Stimulated activated CD4-positive, alpha-beta T cell treated with anti-CD3 and anti-CD28 coated beads, Interleukin-12 subunit alpha, Interleukin-12 subunit beta, amount 100 ng/mL, for 48 hours (primary cell): Measurements from ENCODE around the gene ALKAL2.
"Not testable (repeated sequence)": the region's sequence is repeated elsewhere in the genome, so short reads cannot be mapped to it uniquely, and the experiment has no call there.

Experiments
- DNase-seq, 3 donors: peaks; one replicate each; pipeline ENCODE4 v3.0.0-alpha.2; 2020; ENCODE audit warnings: low read depth in 2 of 3, low spot score in 1 of 3

ALKAL2 gene, protein sequence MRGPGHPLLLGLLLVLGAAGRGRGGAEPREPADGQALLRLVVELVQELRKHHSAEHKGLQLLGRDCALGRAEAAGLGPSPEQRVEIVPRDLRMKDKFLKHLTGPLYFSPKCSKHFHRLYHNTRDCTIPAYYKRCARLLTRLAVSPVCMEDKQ

DNA sequence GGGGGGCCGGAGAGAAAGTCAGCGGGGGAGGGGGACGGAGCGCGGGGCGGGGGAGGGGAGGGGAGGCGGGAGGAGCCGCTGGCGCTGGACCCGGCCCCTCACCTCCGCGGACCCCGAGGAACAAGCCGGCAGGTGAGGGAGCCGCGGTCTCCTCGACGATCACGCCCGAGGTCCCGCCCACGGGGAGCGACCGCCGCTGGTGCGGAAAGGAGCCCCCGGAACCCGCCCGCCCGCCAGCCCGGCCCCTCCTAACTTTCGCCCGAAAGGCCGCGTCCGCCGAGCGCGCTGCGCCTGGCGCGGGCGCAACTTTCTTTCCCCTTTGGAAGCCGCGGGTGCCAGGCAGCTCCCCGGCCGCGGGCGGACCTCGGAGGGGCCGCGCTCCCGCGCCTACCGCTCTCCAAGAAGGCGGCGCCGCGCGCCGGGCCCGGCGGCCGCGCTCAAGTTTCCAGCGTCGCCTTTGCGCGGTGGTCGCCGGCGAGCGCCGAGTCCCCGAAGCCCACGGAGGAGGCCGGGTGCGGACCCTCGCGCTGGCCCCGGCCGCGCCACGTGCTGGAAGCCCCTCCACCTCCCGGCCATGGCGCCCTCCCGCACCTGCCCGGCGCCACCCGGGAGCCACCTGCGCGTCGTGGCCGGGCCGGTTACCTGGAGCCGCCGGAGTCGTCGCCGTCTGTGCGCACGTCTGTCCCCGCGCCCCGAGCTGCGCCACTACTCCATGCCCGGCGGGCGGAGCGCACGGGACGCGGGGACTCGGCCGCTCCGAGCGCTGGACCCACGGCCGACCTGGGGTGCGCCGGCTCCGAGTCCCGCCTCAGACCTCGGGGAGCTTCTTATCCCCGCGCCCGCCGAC, at the start of gene ALKAL2:
Gene ALKAL2 (minus strand): TSS at position 181 of the 847 bp plus-strand sequence. CDS start 256 bp downstream, outside the sequence.
- DNase-seq, result no peak

DNA sequence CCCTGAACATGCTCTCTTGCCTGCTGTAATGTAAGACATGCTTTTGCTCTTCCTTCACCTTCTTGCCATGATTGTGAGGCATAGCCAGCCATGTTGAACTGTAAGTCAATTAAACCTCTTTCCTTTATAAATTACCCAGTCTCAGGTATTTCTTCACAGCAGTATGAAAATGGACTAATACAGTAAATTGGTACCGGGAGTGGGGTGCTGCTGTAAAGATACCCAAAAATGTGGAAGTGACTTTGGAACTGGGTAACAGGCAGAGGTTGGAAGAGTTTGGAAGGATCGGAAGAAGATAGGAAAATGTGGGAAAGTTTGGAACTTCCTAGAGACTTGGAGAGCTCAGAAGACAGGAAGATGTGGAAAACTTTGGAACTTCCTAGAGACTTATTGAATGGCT, 49.1 kb upstream of the ALKAL2 start:
- not testable (repeated sequence) for DNase-seq

DNA sequence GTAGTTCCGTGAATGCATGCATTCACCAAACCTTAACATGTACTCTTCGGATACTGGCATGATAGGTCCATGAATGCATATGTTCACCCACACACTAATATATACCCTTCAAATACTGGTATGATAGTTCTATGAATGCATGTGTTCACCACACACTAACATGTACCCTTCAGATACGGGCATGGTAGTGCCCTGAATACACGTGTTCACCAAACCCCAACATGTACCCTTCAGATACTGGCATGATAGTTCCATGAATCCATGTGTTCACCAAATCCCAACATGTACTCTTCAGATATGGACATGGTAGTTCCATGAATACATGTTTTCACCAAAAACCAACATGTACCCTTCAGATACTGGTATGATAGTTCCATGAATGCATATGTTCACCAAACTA, 48.5 kb upstream of the ALKAL2 start:
- no peak for DNase-seq

DNA sequence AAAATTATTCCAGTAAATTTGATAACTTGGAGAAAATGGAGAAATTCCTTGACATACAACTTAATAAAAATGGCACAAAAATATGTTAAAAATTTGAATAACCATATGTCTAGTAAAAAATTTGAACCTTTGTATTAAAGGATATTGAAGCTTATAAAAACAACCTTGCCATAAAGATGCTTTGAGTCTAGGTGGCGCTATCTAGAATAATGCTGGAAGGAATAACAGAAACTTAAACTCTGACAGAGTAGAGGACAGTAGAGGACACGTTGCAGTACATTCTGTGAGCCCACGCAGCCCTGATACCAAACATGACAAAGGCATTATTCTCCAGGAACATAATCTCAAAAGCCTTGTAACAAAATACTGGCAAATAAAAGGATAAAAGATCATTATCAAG, 44.7 kb upstream of the ALKAL2 start:
- no peak for DNase-seq

DNA sequence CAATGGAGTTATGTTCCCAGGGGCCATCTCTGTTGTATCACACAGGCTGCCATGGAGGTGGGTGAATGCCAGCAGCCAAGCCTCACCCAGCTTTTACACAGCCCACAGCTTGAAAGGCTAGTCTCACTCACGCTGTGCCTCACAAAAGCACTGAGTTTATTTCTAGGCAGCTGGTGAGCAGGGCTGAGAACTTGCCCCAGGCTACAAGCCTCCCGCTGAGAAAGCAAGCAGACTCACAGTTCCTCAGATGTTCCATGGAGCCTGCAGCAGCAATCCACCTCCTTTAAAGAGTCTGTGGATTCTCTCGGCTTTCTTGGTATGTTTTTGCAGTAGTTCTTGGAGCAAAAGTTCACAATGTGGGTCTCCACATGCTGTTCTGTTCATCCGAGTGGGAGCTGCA, 40.9 kb upstream of the ALKAL2 start:
- no peak for DNase-seq

DNA sequence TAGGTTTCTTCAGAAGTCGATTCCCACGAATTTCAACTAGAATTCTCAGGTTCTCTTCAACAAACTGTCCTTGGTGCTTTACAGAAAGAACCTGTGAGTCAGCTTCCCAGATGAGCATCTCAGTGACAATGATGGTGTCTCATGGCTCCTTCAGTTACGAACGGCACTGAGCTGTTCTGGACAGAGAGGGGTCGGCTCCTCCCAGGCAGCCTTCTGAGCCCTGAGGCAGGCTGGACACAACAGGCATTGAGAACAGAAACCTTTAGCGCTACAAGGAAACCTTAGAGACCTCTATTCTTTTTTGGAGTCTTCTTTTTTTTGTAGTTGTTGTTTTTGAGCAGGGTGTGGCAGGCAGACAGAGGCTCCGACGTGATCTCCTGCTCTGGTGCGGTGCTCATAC, 35.1 kb upstream of the ALKAL2 start:
- DNase-seq, result no peak

DNA sequence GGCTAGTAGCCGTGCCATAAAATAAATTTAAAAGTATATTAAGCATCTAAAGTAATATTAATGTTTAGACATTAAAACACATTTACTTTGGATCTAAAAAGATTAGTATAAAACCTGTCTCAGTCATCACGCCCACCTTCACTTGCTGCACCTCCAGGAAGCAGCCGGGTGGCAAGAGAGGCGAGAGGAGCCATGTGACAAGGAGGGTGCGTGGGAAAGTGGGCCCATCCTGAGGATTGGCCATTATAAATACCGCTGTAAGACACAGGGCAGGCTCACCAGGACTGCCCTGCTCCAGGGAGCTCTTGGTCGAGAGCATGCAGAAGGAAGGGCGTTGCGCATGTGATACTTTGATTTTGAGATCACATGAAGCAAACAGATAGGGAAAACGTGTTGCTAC, 34.4 kb upstream of the ALKAL2 start:
- DNase-seq, result no peak

DNA sequence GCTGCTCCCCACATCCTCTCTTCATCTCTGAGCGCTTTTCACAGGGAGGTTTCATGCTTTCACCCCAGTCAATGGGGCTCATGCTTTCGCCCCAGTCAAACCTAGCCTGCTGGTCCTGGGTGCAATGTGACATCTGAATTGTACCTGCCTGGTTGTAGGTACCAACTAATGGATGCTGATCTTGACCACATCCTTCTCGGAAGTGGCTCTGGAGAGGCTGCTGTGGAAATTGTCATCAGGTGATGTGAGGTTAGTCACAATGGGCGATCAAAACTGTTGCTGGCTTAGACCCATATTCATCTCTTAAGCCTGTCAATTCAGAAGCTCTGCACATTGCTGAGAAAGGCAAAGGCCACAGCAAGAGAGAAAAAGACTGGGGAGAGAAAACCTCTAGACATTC, 32.7 kb upstream of the ALKAL2 start:
- no peak for DNase-seq

DNA sequence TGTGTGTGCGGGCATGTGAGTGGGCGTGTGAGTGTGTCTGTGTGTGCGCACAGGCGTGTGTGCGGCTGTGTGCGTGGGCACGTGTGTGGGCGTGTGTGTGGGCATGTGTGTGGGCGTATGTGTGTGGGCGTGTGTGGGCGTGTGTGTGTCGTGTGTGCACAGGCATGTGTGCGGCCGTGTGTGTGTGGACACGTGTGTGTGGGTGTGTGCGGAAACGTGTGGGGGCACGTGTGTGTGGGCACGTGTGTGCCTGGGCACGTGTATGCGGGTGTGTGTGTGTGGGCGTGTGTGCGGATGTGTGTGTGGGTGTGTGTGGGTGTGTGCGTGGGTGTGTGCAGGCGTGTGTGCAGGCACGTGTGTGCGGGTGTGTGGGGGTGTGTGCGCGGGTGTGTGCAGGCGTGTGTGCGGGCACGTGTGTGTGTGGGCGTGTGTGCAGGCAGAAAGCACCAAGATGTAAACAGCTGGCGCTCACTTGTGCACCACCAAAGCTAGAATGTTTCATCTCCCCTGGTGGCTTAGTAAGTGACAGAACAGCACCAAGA, 31.2 kb upstream of the ALKAL2 start:
- DNase-seq, result no peak

DNA sequence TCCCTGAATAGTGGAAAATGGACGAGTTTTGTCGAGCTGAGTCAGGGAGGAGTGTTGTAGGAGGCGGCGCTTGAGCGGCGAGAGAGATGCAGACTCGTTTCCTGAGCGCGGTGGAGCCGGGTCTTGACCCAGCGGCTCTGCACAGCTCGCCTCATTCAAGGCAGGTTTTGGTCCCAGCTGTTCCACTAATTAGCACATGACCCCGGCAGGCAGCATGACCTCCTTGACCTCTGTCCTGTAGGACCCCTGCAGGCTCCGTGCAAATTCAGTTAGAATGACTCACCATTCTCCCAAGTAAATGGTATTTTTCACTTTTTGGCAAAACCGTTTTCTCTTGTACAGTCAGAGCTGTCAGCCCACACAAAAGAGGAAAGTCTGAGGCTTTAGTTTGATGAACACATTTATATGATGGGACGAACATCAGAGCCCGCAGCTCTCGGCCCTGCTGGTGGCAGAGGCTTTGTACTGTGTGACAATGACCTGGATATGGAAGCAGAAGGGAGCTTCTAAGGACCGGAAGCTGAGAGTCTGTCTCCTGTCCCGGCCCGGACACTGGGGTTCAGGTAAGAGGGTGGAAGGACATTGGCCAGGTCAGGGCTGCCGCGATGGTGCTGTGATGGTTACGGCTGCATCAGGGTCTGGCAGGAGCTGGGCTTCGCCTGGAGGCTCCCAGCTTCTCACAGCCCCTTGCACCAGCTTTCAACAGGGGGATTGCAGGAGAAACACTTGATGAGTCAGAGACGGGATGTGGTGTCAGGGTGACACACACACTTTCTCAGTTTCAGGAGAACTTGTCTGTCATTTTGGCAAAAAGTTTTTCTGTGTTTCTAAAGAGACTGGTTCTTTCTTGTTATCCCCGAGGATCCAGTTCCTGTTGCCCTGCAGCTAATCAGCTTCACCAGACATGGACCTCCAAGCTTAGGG, 29.9 kb upstream of the ALKAL2 start:
- DNase-seq, result peak in 1 of 3 donors; percentile 14

DNA sequence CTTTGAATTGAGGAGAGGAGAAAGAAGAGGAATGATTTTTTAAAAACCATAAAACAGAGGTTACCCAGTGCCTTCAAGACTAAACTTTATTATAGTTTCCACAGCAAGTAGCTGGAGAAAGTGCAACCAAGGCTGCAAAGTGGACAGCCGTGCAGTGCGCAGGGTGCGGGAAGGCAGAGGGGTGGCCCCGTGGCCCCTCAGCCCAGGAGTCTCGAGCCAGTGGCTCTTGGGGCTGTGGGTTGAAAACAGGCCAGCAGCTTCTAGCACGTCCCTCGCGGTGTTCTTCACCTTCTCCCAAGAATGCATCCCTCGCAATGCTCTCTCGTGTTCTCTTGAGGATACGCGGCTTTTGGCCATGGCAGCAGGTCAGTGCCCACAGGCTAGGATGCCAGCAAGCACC, 28.5 kb upstream of the ALKAL2 start:
- DNase-seq, result no peak

DNA sequence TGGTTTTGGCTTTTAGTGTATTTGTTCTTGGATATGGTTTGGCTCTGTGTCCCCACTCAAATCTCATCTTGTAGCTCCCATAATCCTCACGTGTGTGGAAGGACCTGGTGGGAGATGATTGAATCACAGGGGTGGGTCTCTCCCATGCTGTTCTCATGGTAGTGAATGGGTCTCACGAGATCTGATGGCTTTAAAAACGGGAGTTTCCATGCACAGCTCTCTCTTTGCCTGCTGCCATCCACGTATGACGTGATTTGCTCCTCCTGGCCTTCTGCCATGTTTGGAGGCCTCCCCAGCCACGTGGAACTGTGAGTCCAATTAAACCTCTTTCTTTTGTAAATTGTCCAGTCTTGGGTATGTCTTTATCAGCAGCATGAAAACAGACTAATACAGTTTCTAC, 28.0 kb upstream of the ALKAL2 start:
- DNase-seq, result not testable (repeated sequence)

DNA sequence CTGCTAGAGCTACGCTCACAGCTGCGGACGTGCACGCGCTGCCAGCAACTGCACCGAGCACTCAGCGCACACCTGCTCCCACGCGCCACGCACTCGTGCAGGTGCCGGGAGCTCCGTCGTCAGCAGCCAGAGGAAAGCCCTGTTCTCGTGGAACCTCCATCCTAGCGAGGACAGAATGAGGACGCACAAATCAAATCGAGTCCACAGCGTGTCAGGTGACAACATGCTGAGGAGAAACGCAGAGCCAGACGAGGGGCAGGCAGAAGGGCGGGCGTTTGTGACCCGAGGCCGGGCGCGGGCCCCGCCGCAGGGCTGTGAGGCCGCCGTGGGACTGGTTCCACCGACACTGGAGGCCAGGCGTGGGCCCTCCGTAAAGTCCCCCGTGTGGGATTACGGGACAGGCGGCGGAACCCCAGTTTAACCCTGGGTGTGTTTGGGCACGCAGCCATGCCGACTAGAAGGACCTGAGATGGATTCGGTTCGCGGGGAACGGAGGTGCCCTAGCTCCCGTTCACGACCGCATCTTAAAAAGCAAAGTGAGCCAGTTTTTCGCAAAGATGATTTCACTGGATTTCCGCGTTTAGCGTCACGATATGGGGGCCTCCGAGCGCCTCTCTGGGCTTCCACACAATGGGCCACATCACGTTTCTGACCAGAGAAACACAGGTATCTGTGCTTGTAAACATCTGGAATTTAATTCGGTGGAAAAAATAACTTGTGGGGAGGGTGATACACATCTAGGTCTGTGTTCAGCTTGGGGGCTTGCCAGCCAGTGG, 26.9 kb upstream of the ALKAL2 start:
- no peak for DNase-seq

DNA sequence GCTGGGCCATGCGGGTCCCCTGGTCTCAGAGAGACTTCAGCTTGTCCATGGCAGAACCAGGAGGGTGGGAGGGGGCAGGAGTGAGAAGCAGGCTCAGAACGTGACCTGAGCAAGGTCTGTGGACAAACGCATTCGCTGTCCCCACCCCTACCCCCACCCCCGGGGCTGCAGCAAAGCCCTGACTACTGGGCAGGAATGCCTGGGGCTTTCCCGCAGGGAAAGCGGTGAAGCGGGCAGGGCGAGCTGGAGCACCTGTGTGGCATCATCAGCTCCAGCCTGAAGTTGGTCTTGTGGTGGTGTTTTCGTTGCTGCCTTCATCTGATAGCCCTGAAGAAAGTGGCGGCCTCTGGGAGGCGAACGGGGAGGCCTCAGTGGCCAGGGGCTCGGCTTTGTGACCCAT, 26.1 kb upstream of the ALKAL2 start:
- DNase-seq, result no peak

DNA sequence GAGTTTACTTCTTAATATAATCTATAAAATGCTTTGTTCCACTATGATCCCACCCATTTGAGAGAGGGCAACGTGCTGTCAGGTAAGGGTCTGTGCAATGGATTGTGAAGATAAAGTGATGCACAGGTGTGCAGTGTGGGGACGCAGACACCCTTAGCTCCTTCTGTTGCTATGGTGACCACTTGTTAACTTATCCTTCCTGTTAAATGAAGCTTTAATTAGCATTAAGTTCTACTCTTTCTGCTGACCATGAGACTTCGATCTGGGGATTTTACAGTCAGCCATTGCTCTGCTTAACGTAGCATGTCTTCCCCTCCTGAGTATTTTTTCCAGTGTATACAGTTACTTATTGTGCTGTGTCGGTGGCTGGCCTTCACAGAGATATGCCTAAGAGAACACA, 23.1 kb upstream of the ALKAL2 start:
- no peak for DNase-seq

DNA sequence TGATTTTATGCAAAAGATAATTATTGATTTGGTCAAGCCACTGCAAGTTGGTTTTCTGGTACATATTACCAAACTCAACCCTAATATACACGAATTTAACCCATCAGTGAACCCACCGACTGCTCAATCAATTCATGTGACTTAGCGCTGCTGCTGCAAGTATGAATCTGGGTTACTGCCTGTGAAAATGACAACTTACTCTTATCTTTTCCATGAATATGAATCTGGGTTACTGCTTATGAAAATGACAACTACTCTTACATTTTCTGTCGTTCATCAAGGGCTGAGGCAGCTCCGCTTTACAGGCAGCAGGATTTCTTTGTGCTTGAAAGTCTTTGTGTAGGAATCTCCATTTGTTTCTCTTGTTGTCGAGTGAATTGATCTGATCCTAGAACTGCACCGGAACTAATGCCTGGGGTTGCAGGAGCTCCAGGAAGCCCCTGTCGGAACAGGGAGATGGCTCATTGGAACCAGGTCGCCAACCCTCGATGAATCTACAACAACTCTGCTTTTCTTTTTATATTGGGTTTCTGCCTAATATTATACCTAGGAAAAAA, 22.1 kb upstream of the ALKAL2 start:
- DNase-seq, result no peak

DNA sequence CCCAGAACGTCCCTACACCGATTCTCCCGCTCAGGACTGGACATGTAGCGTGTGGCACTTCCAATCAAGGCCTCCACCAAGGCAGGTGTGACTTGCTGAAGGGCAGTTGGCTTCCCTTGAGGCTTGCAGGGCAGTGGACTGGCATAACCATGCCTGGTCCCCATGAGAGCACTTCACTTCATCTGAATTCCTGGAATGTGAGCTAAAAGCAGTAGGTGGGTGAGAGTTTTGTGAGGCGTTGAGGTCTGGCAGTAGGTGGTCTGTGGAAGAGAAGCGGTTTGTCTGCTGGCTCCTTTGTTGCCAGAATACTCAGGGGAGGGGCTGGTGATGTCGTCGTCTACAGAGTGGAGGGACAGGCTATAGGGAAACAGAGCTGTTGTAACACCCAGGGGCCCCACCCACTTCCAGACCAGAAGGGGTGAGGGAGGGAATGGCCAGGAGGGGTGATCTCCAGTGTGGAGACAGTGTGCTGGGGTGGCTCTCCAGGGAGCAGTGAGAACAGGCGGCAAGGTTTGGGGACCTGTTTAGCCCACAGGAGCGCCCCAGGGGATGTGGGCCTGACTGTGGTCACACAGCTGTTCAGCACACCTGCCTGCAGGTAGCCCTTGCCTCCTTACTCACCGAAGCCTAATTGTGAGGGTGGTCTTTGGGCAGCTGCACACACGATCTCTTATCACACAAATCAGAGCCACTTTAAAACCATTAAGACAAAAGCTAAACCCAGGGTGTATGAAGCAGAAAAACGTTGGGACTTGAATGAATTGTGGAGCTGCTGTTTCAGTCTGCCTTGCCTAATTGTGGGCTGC, 21.5 kb upstream of the ALKAL2 start:
- DNase-seq, result no peak

DNA sequence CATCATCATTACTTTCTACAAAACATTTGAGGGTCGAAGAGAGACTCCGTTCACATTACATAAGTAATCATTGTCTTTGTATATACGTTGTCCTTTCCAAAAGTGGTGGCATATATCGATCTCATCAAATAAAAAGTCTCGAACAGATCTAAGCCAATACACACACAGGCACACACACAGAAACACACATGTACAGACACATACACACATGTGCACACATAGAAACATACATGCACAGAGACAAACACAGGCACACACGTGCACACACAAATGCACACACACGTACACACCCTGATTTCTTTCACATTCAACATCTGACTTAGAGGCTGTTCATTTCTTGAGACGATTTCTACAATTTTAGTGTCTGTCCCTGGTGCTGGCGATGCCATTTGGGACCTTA, 17.5 kb upstream of the ALKAL2 start:
- no peak for DNase-seq

DNA sequence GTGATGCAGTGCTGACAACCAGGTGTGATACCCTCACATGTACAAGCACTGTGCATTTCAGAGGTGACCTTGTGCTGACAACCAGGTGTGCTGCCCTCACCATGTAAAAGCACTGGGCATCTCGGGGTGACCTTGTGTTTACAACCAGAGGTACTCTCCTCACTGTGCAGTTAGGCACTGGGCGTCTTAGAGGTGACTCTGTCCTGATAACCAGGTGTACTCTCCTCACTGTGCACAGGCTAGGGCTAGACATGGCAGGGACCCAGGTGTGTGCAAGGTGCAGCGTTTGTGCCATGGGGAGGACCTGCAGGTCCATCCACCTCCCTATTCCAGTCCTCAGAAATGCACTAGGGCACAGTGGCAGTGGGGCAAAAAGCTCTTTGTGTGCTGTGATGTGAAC, 8.5 kb upstream of the ALKAL2 start:
- no peak for DNase-seq

DNA sequence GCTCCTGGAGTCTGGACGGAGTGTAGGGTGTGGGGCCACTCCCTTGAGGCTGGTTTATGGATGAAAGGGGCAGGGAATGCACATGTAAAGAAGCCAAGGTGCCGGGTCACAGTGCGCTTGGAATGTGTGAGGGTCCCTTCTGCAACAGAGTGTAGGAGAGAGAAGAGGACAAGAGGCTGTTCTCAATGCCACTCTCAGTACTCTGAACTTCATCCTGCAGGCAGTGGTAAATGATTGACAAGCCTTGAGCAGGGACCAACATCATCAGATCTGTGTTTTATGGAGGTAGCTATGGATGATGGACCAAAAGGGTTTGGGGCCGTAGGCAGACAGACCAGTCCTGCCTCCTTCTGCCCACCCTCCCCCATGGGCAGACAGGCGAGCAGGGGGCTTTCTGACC, 7.2 kb upstream of the ALKAL2 start:
- no peak for DNase-seq
